Neural cell (in vitro differentiated cells): ENCODE data around the gene S100P.

Experiments
- POLR2AphosphoS5 ChIP-seq: IDR thresholded peaks from 2 replicates; pipeline ENCODE4 v1.6.1; 2012
- RAD21 ChIP-seq: fragments of 450-650 bp; conservative IDR thresholded peaks from 2 replicates; pipeline ENCODE4 v1.6.1; 2014; ENCODE audit warnings: antibody characterized with exemption, mild to moderate bottlenecking, moderate library complexity
- TAF1 ChIP-seq: IDR thresholded peaks from 2 replicates; pipeline ENCODE4 v1.6.1; 2012; ENCODE audit warnings: low read depth
- TF ChIP-seq, protein P1 (sequence below): fragments of 450-650 bp; IDR thresholded peaks from 2 replicates; pipeline ENCODE4 v1.5.1; 2014; ENCODE audit warnings: antibody characterized with exemption, mild to moderate bottlenecking, moderate library complexity; ENCODE audit not compliant: poor library complexity, severe bottlenecking

DNA sequence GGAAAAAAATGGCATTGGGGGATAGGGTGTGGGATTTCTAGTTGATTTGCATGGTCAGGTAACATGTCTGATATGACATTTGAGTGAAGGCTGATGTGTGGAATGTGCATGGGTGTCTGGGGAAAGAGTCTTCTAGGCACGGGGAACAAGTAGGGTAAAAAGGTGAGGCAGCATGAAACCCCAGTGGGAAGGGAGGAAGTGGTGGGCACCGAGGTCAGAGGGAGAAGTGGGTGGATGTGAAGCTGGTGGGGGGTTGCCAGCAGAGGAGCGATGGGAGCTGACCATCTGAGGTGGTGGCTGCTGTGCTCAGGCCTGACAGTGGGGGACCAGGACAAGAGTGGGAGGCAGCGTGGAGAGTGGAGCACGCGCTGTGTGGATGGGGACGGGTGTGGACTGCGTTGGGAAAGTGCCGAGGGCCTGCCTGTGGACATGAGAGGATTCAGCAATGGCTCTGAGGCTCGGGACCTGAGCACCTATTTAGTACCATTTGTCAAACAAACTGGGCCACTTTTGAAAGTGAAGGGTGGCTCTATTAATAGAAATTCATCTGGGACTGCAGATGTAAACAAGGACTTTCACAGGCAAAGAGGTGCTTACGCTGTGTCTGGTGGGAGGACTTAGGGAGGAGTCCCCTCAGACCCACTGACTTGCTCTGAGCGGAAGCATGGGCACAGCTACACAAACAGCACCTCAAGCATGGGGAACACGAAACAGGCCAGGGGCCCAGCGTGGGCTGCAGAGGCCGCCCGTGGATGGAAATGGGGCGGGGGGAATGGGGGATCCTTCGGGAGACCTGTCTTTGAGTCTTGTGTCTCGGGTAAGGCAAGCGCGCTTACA, 16.7 kb upstream of the S100P start:
- TF ChIP-seq POLR2AphosphoS5: no peak
- TF ChIP-seq RAD21: no peak
- no peak for TF ChIP-seq TAF1
- TF ChIP-seq, protein P1, sequence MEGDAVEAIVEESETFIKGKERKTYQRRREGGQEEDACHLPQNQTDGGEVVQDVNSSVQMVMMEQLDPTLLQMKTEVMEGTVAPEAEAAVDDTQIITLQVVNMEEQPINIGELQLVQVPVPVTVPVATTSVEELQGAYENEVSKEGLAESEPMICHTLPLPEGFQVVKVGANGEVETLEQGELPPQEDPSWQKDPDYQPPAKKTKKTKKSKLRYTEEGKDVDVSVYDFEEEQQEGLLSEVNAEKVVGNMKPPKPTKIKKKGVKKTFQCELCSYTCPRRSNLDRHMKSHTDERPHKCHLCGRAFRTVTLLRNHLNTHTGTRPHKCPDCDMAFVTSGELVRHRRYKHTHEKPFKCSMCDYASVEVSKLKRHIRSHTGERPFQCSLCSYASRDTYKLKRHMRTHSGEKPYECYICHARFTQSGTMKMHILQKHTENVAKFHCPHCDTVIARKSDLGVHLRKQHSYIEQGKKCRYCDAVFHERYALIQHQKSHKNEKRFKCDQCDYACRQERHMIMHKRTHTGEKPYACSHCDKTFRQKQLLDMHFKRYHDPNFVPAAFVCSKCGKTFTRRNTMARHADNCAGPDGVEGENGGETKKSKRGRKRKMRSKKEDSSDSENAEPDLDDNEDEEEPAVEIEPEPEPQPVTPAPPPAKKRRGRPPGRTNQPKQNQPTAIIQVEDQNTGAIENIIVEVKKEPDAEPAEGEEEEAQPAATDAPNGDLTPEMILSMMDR: no peak
